Esophagus squamous epithelium (tissue), 4 donors: Measurements from ENCODE around the gene TSNAX.

Experiments used
- POLR2A ChIP-seq, 4 donors: fragments of 450-650 bp; IDR thresholded peaks; one replicate each; pipeline ENCODE4 v1.6.1; 2017; ENCODE audit warnings: antibody characterized with exemption in 4 of 4, mild to moderate bottlenecking in 4 of 4, moderate library complexity in 3 of 4
- TF ChIP-seq, protein P1 (sequence below), 6 experiments: fragments of 450-650 bp in 4 of 6; fragments of 200-600 bp in 2 of 6; sonication (generic) in 2 of 6; IDR thresholded peaks; one replicate each; pipeline ENCODE4 v1.5.1; 2016 to 2019; ENCODE audit warnings: antibody characterized with exemption in 6 of 6, mild to moderate bottlenecking in 4 of 6, moderate library complexity in 4 of 6

GRCh38 chr1:231580874-231581273 is 52.4 kb downstream of the TSNAX start:
- TF ChIP-seq, protein P1, sequence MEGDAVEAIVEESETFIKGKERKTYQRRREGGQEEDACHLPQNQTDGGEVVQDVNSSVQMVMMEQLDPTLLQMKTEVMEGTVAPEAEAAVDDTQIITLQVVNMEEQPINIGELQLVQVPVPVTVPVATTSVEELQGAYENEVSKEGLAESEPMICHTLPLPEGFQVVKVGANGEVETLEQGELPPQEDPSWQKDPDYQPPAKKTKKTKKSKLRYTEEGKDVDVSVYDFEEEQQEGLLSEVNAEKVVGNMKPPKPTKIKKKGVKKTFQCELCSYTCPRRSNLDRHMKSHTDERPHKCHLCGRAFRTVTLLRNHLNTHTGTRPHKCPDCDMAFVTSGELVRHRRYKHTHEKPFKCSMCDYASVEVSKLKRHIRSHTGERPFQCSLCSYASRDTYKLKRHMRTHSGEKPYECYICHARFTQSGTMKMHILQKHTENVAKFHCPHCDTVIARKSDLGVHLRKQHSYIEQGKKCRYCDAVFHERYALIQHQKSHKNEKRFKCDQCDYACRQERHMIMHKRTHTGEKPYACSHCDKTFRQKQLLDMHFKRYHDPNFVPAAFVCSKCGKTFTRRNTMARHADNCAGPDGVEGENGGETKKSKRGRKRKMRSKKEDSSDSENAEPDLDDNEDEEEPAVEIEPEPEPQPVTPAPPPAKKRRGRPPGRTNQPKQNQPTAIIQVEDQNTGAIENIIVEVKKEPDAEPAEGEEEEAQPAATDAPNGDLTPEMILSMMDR (IDR thresholded peaks at IDR 0.05), result no peak
- TF ChIP-seq POLR2A (IDR thresholded peaks at IDR 0.05), result no peak
